HL-60 (cell line): ENCODE measurements around the gene POLR3A.
"Not testable (repeated sequence)": the region's sequence is repeated elsewhere in the genome, so short reads cannot be mapped to it uniquely, and the experiment has no call there.

Source experiments
- DNase-seq, 2 experiments: peaks; one replicate each; pipeline ENCODE4 v3.0.0-alpha.2; 2010 to 2020; ENCODE audit warnings: low read depth in 1 of 2, low spot score in 1 of 2
- H3K27ac ChIP-seq: fragments of 250-450 bp; sonication (Bioruptor Pico); replicated peaks from 2 replicates; pipeline ENCODE4 v1.5.1; 2020; ENCODE audit warnings: mild to moderate bottlenecking, moderate library complexity
- H3K27me3 ChIP-seq: fragments of 250-450 bp; sonication (Bioruptor Pico); 2 replicates; pipeline ENCODE4 v1.5.1; 2021; ENCODE audit warnings: mild to moderate bottlenecking, moderate library complexity; ENCODE audit not compliant: insufficient read depth, poor library complexity, severe bottlenecking
- H3K4me3 ChIP-seq: replicated peaks from 2 replicates; pipeline ENCODE4 v1.5.1; 2011; ENCODE audit warnings: mild to moderate bottlenecking, control low read depth, low read length; ENCODE audit not compliant: insufficient read depth
- GABPA ChIP-seq: IDR thresholded peaks from 2 replicates; pipeline ENCODE4 v1.6.1; 2012; ENCODE audit warnings: low read depth
- POLR2AphosphoS5 ChIP-seq: IDR thresholded peaks from 2 replicates; pipeline ENCODE4 v1.6.1; 2012; ENCODE audit warnings: low read depth
- REST ChIP-seq: IDR thresholded peaks from 2 replicates; pipeline ENCODE4 v1.6.1; 2012; ENCODE audit warnings: low read depth; ENCODE audit not compliant: insufficient replicate concordance
- SPI1 ChIP-seq: IDR thresholded peaks from 2 replicates; pipeline ENCODE4 v1.6.1; 2012; ENCODE audit warnings: low read depth, mild to moderate bottlenecking, borderline replicate concordance
- TF ChIP-seq, protein P1 (sequence below): IDR thresholded peaks from one replicate; pipeline ENCODE4 v1.5.1; 2011; ENCODE audit warnings: low read length, control low read depth, inconsistent platforms; ENCODE audit not compliant: insufficient read depth

POLR3A gene

DNA sequence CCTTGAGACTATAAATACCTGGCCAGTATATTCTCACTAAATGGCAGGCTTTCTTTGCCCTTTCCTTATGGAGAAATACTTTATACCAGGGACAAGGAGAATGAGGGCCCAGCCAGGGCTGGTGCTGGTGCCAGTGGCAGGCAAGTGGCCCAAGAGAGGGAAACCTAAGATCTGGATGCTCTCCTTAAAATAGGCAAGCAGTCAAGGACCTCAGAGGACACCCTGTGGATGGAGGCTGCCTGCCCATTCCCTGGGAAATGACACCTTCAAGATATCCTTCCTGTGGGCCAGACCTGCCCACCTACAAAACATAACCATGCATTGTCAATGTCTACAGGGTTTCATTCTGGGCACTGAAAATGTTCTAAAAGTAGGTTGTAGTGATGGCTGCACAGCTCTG is 29.1 kb downstream of the POLR3A start:
- DNase-seq, result no peak
- TF ChIP-seq, protein P1, sequence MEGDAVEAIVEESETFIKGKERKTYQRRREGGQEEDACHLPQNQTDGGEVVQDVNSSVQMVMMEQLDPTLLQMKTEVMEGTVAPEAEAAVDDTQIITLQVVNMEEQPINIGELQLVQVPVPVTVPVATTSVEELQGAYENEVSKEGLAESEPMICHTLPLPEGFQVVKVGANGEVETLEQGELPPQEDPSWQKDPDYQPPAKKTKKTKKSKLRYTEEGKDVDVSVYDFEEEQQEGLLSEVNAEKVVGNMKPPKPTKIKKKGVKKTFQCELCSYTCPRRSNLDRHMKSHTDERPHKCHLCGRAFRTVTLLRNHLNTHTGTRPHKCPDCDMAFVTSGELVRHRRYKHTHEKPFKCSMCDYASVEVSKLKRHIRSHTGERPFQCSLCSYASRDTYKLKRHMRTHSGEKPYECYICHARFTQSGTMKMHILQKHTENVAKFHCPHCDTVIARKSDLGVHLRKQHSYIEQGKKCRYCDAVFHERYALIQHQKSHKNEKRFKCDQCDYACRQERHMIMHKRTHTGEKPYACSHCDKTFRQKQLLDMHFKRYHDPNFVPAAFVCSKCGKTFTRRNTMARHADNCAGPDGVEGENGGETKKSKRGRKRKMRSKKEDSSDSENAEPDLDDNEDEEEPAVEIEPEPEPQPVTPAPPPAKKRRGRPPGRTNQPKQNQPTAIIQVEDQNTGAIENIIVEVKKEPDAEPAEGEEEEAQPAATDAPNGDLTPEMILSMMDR, result no peak
- H3K4me3 ChIP-seq, result no peak overlapping the region
- no peaks in the 10 kb centered on the region for H3K27me3 ChIP-seq
- H3K27ac ChIP-seq, result no peak overlapping the region

- not testable (repeated sequence) for H3K4me3 ChIP-seq, H3K27me3 ChIP-seq, H3K27ac ChIP-seq, DNase-seq
These were observed 30.5 kb downstream of the POLR3A start for GRCh38 chr10:77998780-77999179.

DNA sequence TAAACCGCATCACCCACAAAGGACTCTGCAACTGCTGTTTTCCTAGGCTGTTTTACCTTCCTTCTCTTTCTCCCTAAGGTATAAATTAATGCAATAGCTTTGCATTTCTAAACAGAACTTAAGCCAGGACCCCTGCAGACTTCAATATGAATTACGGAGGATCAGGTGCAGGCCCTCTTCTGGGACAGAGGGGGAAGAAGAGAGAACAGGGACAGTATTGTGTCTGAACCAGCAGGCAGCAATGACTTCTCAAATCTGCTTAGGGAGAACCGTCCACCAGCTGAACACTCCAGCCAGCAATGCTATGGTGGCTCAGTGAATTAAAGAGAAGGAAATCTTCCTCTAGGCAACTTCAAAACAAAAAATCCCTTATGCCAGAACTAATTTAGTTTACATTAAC is 35.7 kb downstream of the POLR3A start:
- no peak for TF ChIP-seq REST
- TF ChIP-seq GABPA, result no peak
- no peak for TF ChIP-seq POLR2AphosphoS5
- no peak for TF ChIP-seq SPI1
- TF ChIP-seq, protein P1, result no peak
- DNase-seq, result no peak
- no peak overlapping the region for H3K27ac ChIP-seq
- no peaks in the 10 kb centered on the region for H3K27me3 ChIP-seq
- H3K4me3 ChIP-seq, result no peak overlapping the region

GRCh38 chr10:77989081-77989724 is 40.1 kb downstream of the POLR3A start:
- TF ChIP-seq SPI1 (no peak), POLR2AphosphoS5 (no peak), REST (no peak), GABPA (no peak)
- TF ChIP-seq, protein P1, result no peak
- Histone ChIP-seq H3K27me3 (no peaks in the 10 kb centered on the region), H3K27ac (no peak overlapping the region), H3K4me3 (no peak overlapping the region)
- no peak for DNase-seq
